ENCODE measurements around the gene SH3TC1.

Gene SH3TC1

DNA sequence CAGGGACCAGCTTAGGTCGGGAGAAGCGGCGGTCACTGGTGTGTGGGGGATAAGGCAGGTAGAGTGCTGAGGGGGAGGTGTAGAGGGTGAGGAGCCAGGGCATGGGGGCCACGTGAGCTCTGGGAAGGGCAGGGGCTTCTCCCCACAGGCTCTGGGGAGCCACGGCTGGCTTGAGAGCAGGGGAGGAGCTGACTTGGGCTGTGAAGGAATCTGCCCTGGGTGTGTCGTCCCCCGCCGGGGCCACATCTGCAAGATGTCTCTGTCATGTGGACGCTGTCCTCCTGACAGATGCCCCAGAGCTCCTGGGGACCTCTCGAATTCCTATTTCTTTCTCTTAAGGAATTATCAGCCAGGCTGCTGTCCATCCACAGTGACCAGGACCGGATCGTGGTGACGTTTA, 15.0 kb downstream of the SH3TC1 start:
- no peak for DNase-seq
- intact Hi-C loops (cut with DNase I; ENCODE audit: low total_unique reads) = no loop called here
- Histone ChIP-seq H3K4me3 (no peak overlapping the region), H3K36me3 (peaks cover 0 to 10% (median 0%) of the 10 kb centered on the region in 3 donors), H3K9me3 (no peaks in the 10 kb centered on the region), H3K27ac (no peak overlapping the region), H3K4me1 (peaks cover 0 to 13% (median 10%) of the 10 kb centered on the region in 4 donors), H3K27me3 (peaks cover 0 to 20% of the 10 kb centered on the region in 2 donors)
- TF ChIP-seq, protein P1, sequence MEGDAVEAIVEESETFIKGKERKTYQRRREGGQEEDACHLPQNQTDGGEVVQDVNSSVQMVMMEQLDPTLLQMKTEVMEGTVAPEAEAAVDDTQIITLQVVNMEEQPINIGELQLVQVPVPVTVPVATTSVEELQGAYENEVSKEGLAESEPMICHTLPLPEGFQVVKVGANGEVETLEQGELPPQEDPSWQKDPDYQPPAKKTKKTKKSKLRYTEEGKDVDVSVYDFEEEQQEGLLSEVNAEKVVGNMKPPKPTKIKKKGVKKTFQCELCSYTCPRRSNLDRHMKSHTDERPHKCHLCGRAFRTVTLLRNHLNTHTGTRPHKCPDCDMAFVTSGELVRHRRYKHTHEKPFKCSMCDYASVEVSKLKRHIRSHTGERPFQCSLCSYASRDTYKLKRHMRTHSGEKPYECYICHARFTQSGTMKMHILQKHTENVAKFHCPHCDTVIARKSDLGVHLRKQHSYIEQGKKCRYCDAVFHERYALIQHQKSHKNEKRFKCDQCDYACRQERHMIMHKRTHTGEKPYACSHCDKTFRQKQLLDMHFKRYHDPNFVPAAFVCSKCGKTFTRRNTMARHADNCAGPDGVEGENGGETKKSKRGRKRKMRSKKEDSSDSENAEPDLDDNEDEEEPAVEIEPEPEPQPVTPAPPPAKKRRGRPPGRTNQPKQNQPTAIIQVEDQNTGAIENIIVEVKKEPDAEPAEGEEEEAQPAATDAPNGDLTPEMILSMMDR (IDR thresholded peaks at IDR 0.05) = no peak

DNA sequence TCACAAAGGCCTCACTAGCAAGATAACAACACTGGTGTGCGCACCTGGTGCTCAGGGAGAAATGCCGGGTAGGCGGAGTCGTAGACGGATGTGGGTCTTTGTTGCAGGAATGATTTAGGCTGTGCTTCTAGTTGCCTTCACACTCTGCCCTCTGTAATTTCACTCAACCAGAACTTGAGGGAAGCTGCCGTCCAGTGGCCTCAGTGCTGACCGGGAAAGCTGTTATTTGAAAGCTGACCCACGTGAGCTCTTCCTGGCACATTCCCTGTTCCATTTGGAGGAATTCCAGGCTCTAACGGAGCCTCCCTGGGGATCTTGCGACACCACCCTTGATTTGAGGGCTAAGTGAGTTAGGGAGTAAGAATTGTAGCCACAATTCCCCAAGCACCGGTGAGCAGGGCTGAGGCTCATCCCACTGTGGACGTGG, 15.9 kb downstream of the SH3TC1 start:
- intact Hi-C loops (cut with DNase I; ENCODE audit: low total_unique reads) = no loop called here
- Histone ChIP-seq H3K36me3 (peaks cover 0 to 17% (median 0%) of the 10 kb centered on the region in 3 donors), H3K4me3 (no peak overlapping the region), H3K4me1 (peaks cover 0 to 13% (median 10%) of the 10 kb centered on the region in 4 donors), H3K27me3 (peaks cover 0 to 12% of the 10 kb centered on the region in 2 donors), H3K9me3 (no peaks in the 10 kb centered on the region), H3K27ac (no peak overlapping the region)
- DNase-seq = peak in 1 of 2 donors; percentile 86
- TF ChIP-seq, protein P1 (IDR thresholded peaks at IDR 0.05) = no peak

DNA sequence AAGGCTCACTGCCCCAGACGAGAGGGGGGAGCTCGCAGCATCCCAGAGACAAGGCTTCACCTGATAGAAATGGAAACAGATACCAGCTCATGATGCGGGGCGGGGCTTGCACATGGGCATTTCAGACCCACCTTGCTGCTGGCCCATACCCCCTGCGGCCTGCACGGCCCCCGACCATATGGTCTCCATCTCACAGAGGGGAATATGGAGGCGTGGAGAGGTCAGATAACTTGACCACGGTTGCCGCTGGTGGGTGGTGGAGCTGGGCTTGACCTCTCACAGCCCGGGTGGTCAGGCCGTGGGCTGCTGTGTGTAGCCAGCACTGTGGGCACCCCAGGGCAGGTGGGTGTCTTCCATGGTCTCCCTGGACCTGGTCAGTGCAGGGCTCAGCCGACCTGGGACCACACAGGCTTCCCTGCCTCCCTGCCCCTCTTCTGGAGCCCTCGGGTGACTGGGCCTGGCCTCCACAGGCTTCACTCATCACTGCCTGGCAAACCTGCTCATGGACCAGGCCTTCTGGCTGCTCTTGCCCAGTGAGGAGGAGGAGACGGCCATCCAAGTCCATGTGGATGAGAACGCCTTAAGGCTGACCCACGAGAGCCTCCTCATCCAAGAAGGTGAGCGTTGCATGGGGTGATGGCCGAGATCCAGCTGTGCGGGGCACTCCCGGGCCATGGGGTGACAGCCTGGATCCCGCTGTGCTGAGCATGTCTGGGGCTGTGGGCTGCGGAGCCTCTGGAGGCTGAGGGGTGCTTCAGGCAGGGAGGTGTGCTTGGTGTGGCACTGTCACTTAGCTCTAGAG, 16.8 kb downstream of the SH3TC1 start:
- no peaks in the 10 kb centered on the region for H3K9me3 ChIP-seq
- no peak overlapping the region for H3K27ac ChIP-seq
- peaks cover 0 to 10% of the 10 kb centered on the region in 2 donors for H3K27me3 ChIP-seq
- no peak for DNase-seq
- TF ChIP-seq, protein P1 (IDR thresholded peaks at IDR 0.05) = no peak
- intact Hi-C loops (cut with DNase I; ENCODE audit: low total_unique reads) = no loop called here
- H3K36me3 ChIP-seq = peaks cover 0 to 17% (median 0%) of the 10 kb centered on the region in 3 donors
- no peak overlapping the region for H3K4me3 ChIP-seq
- H3K4me1 ChIP-seq = peaks cover 0 to 13% (median 10%) of the 10 kb centered on the region in 4 donors

DNA sequence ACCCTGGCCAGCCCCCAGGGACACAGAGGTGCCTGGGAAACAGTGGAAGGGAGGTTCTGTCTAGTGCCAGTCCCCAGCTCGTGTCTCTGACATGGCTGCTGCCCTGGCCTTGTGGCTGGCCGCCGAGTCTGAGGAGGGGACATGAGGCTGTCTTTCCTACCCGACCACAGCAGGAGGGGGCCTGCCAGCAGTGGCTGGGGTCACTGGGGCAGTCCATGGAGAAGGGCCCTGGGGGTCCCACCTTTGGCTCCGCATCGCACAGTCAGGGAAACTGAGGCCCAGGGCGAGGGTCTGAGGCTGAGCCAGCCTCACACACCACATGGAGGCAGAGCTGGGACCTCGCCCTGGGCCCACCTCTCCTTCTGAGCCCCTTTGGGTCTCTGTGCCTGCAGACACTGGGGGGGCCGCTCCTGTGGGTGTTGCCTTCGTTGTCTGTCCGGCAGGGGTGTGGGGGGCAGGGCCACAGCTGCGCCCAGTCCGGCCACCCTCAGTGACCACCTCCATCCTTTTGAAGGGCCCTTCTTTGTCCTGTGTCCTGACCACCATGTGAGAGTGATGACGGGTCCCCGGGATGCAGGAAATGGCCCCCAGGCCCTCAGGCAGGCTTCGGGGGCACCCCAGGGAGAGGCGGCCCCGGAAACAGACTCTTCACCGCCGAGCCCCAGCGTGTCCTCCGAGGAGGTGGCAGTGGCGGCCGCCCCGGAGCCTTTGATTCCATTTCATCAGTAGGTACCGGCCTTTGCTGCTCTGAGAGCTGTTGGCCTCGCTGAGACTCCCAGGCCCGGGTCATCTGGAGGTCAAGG, 17.6 kb downstream of the SH3TC1 start:
- DNase-seq = no peak
- peaks cover 0 to 17% (median 0%) of the 10 kb centered on the region in 3 donors for H3K36me3 ChIP-seq
- intact Hi-C loops (cut with DNase I; ENCODE audit: low total_unique reads) = no loop called here

DNA sequence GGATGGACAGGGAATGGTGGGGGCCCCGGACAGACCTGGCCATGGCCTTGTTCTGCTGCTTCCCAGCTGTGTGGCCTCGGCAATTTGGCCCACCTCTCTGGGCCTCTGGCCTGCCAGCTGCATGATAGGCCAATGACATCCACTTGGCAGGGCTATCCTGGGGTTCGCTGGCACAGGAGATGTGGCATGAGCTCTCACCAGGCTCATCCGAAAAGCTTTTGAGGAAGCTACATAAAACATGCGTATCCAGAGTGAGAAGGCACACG, 18.1 kb downstream of the SH3TC1 start:
- Histone ChIP-seq H3K27me3 (peaks cover 0 to 10% of the 10 kb centered on the region in 2 donors), H3K4me3 (no peak overlapping the region), H3K9me3 (no peaks in the 10 kb centered on the region), H3K4me1 (peaks cover 0 to 13% (median 10%) of the 10 kb centered on the region in 4 donors), H3K36me3 (peaks cover 0 to 17% (median 0%) of the 10 kb centered on the region in 3 donors), H3K27ac (no peak overlapping the region)
- DNase-seq = no peak
- TF ChIP-seq, protein P1 (IDR thresholded peaks at IDR 0.05) = no peak
- intact Hi-C loops (cut with DNase I; ENCODE audit: low total_unique reads) = no loop called here

More for the DNA sequence above, 17.6 kb downstream of the SH3TC1 start:
- Histone ChIP-seq H3K4me1 (peaks cover 0 to 13% (median 10%) of the 10 kb centered on the region in 4 donors), H3K27me3 (peaks cover 0 to 10% of the 10 kb centered on the region in 2 donors), H3K9me3 (no peaks in the 10 kb centered on the region), H3K27ac (no peak overlapping the region), H3K4me3 (no peak overlapping the region)
- TF ChIP-seq, protein P1 (IDR thresholded peaks at IDR 0.05) = no peak

All from tibial artery (tissue), 4 donors.